Endodermal cell (in vitro differentiated cells): ENCODE data around the gene ODC1. TPM values are rescaled to one million over a fixed set of nuclear protein-coding genes. Genes with fewer than 3 reads are reported as not detected.

Experiments used
- DNase-seq: peaks from one replicate; pipeline ENCODE4 v3.0.0-alpha.2; 2017
- H3K27ac ChIP-seq: 2 replicates; pipeline ENCODE4 v1.5.1; 2013; ENCODE audit warnings: mild to moderate bottlenecking, low read depth, low read length, moderate library complexity
- H3K27me3 ChIP-seq: 2 replicates; pipeline ENCODE4 v1.6.1; 2013; ENCODE audit warnings: mild to moderate bottlenecking, low read length, moderate library complexity; ENCODE audit not compliant: insufficient read depth, control insufficient read depth, poor library complexity, severe bottlenecking
- H3K36me3 ChIP-seq: 2 replicates; pipeline ENCODE4 v1.7.0; 2013; ENCODE audit warnings: mild to moderate bottlenecking, low read length, moderate library complexity; ENCODE audit not compliant: control insufficient read depth, insufficient read depth
- H3K4me1 ChIP-seq: one replicate; pipeline ENCODE4 v1.7.0; 2013; ENCODE audit warnings: low read length; ENCODE audit not compliant: control insufficient read depth, insufficient read depth
- H3K4me3 ChIP-seq: 2 replicates; pipeline ENCODE4 v1.5.1; 2013; ENCODE audit warnings: mild to moderate bottlenecking, low read length, moderate library complexity
- H3K9ac ChIP-seq: 2 replicates; pipeline ENCODE4 v1.6.1; 2013; ENCODE audit warnings: mild to moderate bottlenecking, low read length, moderate library complexity; ENCODE audit not compliant: poor library complexity, severe bottlenecking; ENCODE audit errors: extremely low read depth
- H3K9me3 ChIP-seq: 2 replicates; pipeline ENCODE4 v1.6.1; 2013; ENCODE audit warnings: mild to moderate bottlenecking, low read length, moderate library complexity; ENCODE audit not compliant: control insufficient read depth
- H3K27ac Mint-ChIP-seq: 2 replicates; pipeline ENCODE4 v1.8.0; 2020; ENCODE audit warnings: mixed read lengths
- H3K27me3 Mint-ChIP-seq: 2 replicates; pipeline ENCODE4 v1.8.0; 2021; ENCODE audit warnings: mild to moderate bottlenecking, mixed read lengths; ENCODE audit not compliant: insufficient read depth
- H3K36me3 Mint-ChIP-seq: 2 replicates; pipeline ENCODE4 v1.8.0; 2020; ENCODE audit warnings: low read depth, mixed read lengths
- H3K4me1 Mint-ChIP-seq: 2 replicates; pipeline ENCODE4 v1.8.0; 2020; ENCODE audit warnings: mixed read lengths
- H3K4me3 Mint-ChIP-seq: 2 replicates; pipeline ENCODE4 v1.8.0; 2020; ENCODE audit warnings: mild to moderate bottlenecking, moderate library complexity, mixed read lengths
- H3K9me3 Mint-ChIP-seq: 2 replicates; pipeline ENCODE4 v1.8.0; 2020; ENCODE audit warnings: mild to moderate bottlenecking, mixed read lengths
- WGBS, 2 experiments: methylation state at CpG; one replicate each; pipeline versions ENCODE4 v1.1.5 to v1.1.7; 2013; ENCODE audit warnings: missing lambda C conversion rate in 2 of 2, mixed read lengths in 1 of 2; ENCODE audit not compliant: insufficient coverage in 1 of 2, insufficient read length in 1 of 2; 5-methylcytosine and 5-hydroxymethylcytosine counted together
- total RNA-seq, 2 donors: library from RNA; stranded (reverse); fragmentation: NEBNext Ultra II Directional in 1 of 2; extraction: Animal tissue kit (Norgen Biotek cat#: 25700) in 1 of 2; gene quantifications; 2 replicates in 1 of 2; 3 replicates in 1 of 2; pipeline ENCODE4 v1.2.1, GENCODE V29; 2021
- TF ChIP-seq, protein P1 (sequence below): fragments of 200-600 bp; sonication (generic); conservative IDR thresholded peaks from 2 replicates; pipeline ENCODE4 v1.5.0; 2021; ENCODE audit warnings: antibody characterized with exemption, mild to moderate bottlenecking

ODC1 gene
- total RNA-seq, 2 donors from 2014 or later = 108 to 152 TPM

DNA sequence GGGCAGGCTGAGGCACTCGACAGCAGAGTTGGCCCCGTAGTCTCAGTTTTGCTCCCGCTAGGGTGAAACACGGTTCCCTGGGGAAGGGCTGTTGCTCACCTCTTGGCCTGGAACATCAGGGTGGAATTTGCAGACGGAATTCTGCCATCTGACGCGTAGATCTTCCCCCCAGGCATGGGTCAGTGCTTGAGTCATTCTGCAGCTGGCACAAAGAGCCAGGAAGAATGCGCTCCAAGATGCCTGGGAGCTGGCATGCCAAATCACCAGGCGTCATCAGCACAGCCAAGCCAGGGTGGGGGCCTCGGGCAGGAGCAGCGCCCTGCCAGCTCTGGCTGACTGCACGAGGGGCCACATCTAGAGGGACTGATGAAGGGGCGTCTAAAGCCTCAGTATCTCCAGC, 42.7 kb downstream of the ODC1 start:
- H3K9ac ChIP-seq = no peak overlapping the region
- no peak overlapping the region for H3K4me3 ChIP-seq
- 93 to 94% methylated on average over 13 of the region's 13 CpGs for WGBS, 2 experiments
- peaks cover 18% of the 10 kb centered on the region for H3K4me1 Mint-ChIP-seq
- H3K36me3 ChIP-seq = no peaks in the 10 kb centered on the region
- H3K9me3 Mint-ChIP-seq = no peaks in the 10 kb centered on the region
- H3K27me3 ChIP-seq = no peaks in the 10 kb centered on the region
- H3K27ac ChIP-seq = no peak overlapping the region
- no peaks in the 10 kb centered on the region for H3K9me3 ChIP-seq
- no peak overlapping the region for H3K27ac Mint-ChIP-seq
- H3K4me3 Mint-ChIP-seq = no peak overlapping the region
- H3K27me3 Mint-ChIP-seq = peaks cover 5% of the 10 kb centered on the region
- no peaks in the 10 kb centered on the region for H3K36me3 Mint-ChIP-seq
- TF ChIP-seq, protein P1, sequence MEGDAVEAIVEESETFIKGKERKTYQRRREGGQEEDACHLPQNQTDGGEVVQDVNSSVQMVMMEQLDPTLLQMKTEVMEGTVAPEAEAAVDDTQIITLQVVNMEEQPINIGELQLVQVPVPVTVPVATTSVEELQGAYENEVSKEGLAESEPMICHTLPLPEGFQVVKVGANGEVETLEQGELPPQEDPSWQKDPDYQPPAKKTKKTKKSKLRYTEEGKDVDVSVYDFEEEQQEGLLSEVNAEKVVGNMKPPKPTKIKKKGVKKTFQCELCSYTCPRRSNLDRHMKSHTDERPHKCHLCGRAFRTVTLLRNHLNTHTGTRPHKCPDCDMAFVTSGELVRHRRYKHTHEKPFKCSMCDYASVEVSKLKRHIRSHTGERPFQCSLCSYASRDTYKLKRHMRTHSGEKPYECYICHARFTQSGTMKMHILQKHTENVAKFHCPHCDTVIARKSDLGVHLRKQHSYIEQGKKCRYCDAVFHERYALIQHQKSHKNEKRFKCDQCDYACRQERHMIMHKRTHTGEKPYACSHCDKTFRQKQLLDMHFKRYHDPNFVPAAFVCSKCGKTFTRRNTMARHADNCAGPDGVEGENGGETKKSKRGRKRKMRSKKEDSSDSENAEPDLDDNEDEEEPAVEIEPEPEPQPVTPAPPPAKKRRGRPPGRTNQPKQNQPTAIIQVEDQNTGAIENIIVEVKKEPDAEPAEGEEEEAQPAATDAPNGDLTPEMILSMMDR = no peak
- DNase-seq = no peak
- H3K4me1 ChIP-seq = no peaks in the 10 kb centered on the region

DNA sequence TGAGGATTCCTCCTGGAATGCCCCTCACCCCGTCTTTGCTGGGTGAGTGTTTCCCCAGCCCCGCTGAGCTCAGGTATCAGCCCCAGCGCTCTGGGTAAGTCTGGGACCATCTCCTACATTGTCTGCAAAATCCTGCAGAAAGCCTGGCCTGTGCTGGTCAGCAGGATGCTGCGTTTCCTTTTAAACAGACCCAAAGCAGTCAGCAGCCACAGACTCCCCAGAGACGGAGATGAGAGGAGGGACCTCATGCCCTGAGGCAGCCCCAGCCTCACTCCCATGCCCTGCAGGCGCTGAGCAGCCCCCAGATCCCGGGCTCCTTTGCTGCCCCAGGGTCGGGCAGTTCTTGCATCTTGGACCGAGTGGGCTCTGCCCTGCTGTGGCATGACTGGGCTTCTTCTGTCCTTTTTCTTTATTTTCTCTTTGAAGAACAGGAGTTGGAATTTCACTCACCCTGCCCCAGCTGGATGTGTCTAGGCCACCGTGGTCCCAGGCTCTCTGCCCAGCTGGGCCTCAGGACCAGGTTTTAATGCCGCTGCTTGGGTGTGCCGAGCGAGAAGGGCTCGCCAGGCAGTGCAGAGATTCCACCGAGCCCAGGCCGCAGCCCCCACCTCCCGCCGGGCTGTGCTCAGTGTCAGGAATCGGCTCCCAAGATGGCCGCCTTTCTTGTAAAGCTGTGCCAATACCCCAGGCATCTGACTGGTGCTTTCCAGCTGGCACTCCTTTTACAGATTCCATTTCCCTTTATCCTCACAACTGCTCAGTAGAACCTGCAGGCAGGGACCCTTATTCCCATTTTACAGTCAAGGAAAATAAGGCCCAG, 43.6 kb downstream of the ODC1 start:
- H3K36me3 Mint-ChIP-seq = peaks cover 5% of the 10 kb centered on the region
- H3K27me3 Mint-ChIP-seq = peaks cover 5% of the 10 kb centered on the region
- TF ChIP-seq, protein P1 = no peak
- Histone ChIP-seq H3K9me3 (no peaks in the 10 kb centered on the region), H3K27me3 (no peaks in the 10 kb centered on the region), H3K4me3 (no peak overlapping the region), H3K36me3 (no peaks in the 10 kb centered on the region), H3K27ac (peak overlapping the region; percentile 1), H3K4me1 (no peaks in the 10 kb centered on the region), H3K9ac (no peak overlapping the region)
- no peak overlapping the region for H3K4me3 Mint-ChIP-seq
- no peak overlapping the region for H3K27ac Mint-ChIP-seq
- no peak for DNase-seq
- H3K9me3 Mint-ChIP-seq = no peaks in the 10 kb centered on the region
- peaks cover 17% of the 10 kb centered on the region for H3K4me1 Mint-ChIP-seq
- WGBS, 2 experiments = 83 to 88% methylated on average over 15 to 20 of the region's 20 CpGs

DNA sequence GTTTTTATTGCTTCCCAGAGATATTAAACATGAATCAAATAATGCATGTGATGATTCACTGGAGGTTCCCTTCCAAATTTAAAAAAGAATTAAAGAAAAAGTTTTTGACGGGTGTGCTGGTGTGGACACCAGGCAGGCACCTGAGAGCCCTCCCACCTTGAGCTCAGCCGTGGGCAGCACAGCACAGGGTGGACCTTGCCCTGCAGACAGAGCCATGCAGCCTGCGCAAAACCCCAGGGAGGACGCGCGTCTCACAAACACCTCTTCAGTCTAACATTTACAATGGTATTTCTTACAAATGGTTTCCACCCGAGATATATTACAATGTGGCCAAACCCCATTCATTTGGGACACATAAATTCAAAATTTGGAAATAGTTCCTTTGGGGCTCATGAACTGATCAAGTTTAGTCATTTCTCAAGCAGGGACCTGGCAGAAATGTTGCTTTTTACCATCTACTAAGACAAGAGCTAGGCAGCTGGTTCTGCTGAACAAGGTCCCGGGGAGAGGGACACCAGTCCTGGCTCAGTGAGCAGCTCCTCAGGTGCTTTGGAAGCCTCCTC, 45.4 kb downstream of the ODC1 start:
- no peak overlapping the region for H3K27ac Mint-ChIP-seq
- no peak overlapping the region for H3K4me3 ChIP-seq
- no peak overlapping the region for H3K27ac ChIP-seq

More for the DNA sequence above, 45.4 kb downstream of the ODC1 start:
- Histone ChIP-seq H3K27me3 (no peaks in the 10 kb centered on the region), H3K9me3 (no peaks in the 10 kb centered on the region), H3K36me3 (no peaks in the 10 kb centered on the region), H3K9ac (no peak overlapping the region), H3K4me1 (no peaks in the 10 kb centered on the region)
- H3K27me3 Mint-ChIP-seq = peaks cover 5% of the 10 kb centered on the region
- H3K9me3 Mint-ChIP-seq = peaks cover 2% of the 10 kb centered on the region
- H3K4me1 Mint-ChIP-seq = peaks cover 3% of the 10 kb centered on the region
- no peak for DNase-seq
- peaks cover 8% of the 10 kb centered on the region for H3K36me3 Mint-ChIP-seq
- TF ChIP-seq, protein P1 = no peak
- WGBS, 2 experiments = 81 to 94% methylated on average over 2 to 8 of the region's 8 CpGs
- no peak overlapping the region for H3K4me3 Mint-ChIP-seq
